ENCODE results near the gene SLC30A10. TPM values are rescaled to one million over a fixed set of nuclear protein-coding genes. Genes with fewer than 3 reads are reported as not detected.
"Not testable (repeated sequence)": the region's sequence is repeated elsewhere in the genome, so short reads cannot be mapped to it uniquely, and the experiment has no call there.

Gene SLC30A10
- not detected for total RNA-seq

DNA sequence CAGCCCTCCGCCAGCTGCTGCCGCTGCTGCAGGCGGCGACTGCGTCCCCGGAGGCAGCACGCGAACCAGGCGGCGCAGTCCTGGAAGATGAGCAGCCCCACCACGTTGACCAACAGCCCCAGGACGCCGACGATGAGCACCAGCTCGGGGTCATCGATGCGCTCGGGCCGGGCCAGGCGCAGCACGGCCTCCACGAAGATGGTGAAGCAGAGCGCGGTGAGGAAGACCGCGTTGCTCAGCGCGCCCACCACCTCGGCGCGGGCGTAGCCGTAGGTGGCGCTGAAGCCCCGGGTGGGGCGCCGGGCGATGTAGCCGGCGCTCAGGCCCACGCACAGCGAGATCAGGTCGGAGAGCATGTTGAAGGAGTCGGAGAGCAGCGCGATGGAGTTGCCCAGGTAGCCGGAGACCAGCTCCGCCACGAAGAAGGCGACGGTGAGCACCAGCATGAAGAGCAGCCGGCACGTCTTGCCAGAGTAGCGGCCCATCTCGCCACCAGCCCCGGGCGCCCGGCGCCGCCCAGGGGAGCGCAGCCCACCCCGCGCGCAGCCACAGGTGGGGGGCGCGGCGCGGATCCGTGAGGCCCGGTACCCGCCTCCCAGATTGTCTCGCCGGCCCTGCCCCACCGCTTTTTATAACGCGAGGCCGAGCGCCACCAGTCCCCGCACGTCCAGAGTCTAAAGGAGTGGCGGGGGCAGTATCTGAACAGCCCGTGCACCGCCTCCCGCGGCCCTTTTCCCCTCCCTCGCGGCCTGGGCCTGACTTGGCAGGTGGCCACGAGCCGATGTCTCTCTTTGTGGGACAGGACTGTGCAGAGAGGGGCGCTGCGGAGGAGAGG is at the start of gene SLC30A10:
Gene SLC30A10 (minus strand): TSS at position 602 of the 835 bp plus-strand sequence. CDS start 117 bp downstream, at position 485.
- ChIA-PET POLR2A (no interaction called here), CTCF (no interaction called here)

DNA sequence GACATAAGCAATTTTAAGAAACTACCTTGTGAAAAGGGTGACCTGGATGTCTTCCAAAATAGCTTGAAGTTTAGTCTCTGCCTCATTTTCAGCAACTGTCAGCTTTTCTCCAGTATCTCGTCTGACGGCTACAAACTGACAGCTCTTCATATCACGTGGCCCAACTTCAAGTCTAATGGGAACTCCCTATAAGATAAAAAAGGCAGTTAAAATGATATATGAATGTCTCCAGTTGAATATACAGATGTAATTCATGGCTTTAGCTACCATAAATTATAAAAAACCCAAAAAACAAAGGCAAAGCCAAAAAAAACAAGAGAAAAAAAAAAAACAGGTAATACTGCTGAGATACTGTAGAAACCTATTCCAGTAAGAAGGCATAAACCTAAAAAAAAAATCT is 44.9 kb upstream of the SLC30A10 start:
- POLR2A ChIA-PET = no interaction called here
- CTCF ChIA-PET = interaction anchor here (0.7 kb wide), 1 partner anchor 9 kb away, joined by 3 read pairs; no protein-coding TSS in a partner anchor

DNA sequence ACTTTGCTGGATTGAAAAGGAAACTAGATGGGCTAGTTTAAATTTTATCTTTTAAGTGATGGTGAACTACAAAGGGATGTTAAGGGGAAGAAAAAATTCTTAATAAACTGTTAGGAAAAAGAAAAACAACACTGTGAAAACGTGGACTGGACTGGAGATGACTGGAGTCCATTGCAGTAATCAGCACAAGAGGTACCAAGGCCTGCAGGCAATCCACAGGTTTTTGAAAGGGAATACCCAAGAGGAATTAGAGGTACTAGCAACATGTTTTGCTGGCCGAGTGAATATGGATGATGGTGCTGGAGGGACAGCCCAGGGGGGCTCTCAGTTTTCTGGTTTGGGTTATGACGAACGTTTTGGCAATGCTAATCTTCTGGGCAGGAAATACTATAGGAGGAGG is 39.0 kb upstream of the SLC30A10 start:
- POLR2A ChIA-PET = no interaction called here
- CTCF ChIA-PET = no interaction called here

DNA sequence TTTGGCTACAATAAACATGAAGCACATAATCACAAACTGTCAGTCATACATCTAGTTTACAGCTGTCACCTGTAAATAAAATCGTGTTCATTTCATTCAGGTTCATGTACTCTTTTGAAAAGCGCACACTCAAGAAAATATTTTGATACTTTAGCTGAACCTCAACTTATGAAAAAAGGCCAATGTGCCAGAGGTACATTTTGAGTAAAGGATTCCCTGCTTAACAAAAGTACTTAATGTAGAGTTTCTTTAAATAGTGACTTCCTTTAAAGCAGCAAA is 37.7 kb upstream of the SLC30A10 start:
- CTCF ChIA-PET = no interaction called here
- POLR2A ChIA-PET = no interaction called here

DNA sequence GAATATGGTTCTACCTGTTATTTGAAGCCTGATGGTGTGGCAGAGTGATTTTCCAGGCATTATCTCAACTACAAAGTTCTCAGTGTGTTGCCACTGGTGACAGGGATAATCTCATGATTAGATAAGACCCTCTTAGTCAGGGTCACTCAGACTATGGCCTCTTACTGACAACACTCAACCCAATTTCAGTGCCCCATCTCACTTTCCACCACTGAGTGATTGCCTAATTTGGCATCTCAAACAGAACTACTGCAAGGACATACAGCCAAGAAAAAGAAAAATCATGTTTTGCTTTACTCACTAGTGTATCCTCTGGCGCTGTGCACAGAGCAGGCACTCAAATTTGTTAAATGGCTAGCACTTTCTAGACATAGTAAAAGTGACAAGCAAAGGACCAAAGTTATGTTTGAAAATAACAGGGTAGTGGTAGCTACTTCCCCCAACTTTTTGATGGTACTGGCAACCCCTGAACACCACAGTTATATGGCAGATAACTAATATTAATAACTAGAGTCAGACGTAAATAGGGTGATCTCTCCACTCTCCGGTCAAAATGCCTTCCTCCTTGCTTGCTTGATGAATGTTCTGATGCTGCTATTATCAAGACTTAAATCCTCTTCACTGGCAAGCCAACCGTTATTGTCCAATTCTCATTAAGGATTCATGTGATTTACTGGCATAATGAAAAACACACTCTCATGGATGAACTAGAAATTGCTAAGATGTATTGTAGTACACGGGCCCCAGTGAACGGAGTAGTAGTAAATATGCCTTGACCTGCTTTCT is 37.1 kb upstream of the SLC30A10 start:
- POLR2A ChIA-PET = interaction anchor here (0.5 kb wide), 1 partner anchor 73 kb away, joined by 3 read pairs; no protein-coding TSS in a partner anchor
- CTCF ChIA-PET = no interaction called here

DNA sequence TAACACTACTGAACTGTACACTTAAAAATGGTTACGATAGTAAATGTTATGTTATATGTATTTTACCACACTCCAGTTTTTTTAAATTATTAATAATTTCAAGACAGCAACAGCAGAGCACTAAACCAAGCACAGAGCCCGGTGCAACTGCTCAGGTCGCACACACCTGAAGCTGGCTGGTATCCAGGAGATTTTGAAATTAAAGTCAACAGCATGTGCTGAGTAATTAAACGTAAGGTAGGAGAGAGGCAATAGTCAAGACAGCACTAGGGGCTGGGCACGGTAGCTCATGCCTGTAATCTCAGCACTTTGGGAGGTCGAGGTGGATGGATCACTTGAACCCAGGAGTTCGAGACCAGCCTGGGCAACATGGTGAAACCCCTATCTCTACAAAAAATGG is 35.1 kb upstream of the SLC30A10 start:
- ChIA-PET POLR2A (no interaction called here), CTCF (no interaction called here)

DNA sequence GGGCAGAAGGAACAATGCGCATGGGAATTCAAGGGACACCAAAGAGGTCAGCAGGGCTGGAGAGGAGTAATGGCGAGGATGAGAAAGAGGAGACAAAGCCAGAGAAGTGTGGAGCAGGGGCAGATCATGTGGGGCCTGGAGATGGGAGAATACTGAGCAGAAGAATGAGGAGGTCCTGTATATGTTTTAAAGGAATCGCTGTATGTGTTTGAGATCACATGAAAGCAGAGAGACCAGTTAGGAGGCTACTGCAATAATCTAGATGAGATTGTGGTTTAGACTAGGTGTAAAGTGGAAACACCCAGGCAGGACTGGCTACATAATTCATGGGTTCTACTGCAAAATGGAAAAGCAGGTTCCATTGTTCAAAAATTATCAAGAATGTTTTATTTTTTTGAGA is 33.3 kb upstream of the SLC30A10 start:
- CTCF ChIA-PET = no interaction called here
- POLR2A ChIA-PET = no interaction called here

DNA sequence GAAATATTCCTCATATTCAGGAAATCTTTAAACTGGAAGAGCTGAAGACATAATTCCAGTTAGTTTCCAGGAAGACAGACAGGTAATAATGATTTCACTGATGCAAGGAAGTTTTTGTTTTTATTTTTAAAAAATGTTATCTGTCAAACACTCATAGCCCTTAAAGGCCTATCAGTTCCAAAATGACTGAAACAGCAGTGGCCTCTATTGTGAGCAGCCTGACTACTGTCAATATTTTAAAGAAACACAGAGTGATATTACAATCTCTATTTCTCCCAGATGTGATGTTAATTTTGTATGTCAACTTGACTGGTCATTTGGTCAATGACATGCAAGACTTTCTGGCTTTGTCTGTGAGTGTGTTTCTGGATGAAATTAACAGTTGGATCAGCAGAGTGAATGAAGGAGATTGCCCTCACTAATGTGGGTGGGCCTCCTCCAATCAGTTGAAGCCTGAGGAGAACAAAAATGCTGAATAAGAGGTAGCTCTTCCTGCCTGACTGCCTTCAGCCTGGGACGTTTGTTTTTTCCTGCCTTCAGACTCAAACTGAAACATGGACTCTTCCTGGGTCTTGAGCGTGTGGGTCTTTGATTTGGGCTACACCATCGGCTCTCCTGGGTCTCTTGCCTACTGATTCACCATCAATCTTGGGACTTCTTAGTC is 31.3 kb upstream of the SLC30A10 start:
- ChIA-PET CTCF (no interaction called here), POLR2A (no interaction called here)

DNA sequence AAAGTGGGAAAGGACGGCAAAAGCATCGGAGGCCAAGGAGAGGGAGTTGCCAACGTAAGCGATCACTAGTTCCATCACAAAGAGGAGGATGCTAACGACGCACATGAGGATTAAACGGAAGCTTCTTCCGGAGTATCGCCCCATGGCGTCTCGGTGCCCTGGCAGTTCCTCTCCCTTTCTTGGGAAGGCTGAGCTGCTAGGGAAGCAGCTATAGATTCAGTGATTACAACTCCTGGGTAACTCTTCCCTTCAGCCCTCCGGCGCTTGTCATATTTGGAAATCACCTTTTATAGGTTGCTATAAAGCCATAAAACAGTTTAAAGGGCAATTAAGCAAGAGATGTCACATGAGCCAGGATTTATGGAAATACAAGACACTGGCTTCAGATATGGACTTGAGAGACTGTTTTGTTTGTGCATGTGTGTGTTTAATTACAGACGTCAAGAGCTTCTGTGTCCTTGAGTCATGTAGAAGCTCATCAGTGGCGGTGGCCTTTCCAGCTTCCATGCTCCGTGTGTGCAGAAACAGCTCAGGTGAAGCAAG is 30.6 kb upstream of the SLC30A10 start:
- ChIA-PET CTCF (no interaction called here), POLR2A (no interaction called here)

DNA sequence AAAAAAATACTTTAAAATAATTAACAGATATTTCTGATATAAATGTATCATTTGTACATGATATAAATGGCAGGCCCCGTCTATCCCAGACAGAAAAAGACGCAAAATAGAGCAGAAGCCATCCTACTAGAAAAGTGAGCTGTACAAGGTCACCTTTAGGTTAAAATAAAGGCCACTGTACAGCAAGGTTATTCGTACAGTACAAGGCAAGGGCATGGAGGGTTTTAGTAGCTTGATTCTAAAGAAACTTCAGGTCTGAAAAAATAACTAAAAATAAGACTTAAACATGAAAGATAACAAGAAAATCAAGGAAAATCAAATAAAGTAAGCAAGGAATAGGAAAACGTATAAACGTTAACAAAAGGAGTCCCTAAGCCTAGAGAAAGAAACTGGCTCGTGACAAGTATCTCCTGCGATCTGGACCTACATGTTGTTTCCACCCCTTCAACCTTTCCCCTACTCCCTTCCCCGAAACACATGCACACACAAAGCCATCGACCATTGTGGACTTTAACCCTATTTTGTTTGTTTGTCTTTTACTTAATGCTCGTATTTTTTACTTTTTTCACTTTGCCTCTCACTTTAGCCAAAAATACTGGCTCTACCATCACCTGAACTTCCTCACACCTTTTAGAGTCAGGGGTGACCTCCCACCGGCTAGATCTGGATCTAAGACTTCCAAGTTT is 26.5 kb upstream of the SLC30A10 start:
- ChIA-PET POLR2A (no interaction called here), CTCF (no interaction called here)

DNA sequence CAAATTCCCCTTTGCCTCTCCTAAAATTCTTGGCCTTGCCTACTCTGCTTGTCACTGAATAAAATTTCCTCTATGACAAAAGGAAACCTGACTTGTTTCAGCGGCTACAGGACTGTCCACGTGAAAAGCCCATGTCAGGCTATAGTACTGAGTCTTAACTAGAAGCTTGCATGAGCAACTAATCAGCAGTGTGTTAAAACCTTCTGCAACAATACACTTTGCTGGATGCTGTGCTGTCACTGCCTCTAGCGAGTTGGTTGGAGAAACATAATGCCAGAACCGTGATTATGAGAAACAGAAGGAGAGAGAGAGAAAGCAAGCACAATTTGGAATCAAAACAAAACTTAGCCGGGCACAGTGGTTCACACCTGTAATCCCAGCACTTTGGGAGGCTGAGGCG is 25.7 kb upstream of the SLC30A10 start:
- ChIA-PET CTCF (no interaction called here), POLR2A (no interaction called here)

DNA sequence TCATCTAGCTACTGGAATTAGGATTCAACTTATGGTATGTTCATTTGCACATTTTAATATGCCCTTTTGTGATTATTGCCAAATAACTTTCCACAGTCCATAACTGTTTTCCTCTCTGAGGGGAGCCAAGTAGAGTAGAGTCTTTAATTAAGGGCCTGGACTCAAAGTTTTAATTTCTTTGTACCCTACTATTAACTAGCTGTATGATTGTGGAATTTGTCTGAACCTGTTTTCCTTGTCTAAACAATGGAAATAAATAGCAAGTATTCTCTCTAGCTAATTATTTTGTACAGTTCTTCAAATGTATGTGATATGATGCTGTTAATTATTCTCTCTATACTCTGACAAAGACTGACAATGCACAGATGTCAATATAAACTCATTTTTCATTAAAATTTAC is 24.0 kb upstream of the SLC30A10 start:
- ChIA-PET POLR2A (no interaction called here), CTCF (no interaction called here)

DNA sequence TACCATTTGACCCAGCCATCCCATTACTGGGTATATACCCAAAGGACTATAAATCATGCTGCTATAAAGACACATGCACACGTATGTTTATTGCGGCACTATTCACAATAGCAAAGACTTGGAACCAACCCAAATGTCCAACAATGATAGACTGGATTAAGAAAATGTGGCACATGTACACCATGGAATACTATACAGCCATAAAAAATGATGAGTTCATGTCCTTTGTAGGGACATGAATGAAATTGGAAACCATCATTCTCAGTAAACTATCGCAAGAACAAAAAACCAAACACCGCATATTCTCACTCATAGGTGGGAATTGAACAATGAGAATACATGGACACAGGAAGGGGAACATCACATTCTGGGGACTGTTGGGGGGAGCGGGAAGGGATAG is 20.9 kb upstream of the SLC30A10 start:
- CTCF ChIA-PET, POLR2A ChIA-PET: not testable (repeated sequence)

DNA sequence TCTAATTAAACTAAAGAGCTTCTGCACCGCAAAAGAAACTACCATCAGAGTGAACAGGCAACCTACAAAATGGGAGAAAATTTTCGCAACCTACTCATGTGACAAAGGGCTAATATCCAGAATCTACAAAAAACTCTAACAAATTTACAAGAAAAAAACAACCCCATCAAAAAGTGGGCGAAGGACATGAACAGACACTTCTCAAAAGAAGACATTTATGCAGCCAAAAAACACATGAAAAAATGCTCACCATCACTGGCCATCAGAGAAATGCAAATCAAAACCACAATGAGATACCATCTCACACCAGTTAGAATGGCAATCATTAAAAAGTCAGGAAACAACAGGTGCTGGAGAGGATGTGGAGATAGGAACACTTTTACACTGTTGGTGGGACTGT is 20.4 kb upstream of the SLC30A10 start:
- POLR2A ChIA-PET = not testable (repeated sequence)

DNA sequence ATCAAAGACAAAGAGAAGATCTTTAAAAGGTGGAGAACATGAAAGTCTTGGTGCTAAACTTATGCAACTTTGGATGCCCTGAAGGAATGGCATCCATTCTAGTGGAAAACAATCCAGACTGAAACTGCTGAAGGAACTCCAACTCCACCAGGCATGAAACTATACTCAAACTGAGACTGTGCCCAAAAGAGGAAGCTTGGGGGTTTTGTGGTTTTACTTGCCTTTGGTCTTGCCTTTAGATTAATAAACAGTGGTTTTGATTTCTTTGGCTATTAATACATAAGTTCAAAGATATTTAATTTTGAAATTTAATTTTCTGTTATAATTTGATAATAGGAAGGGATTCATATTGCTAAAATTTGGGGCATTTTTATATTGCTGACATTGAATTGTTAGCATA is 17.4 kb upstream of the SLC30A10 start:
- CTCF ChIA-PET = no interaction called here
- POLR2A ChIA-PET = no interaction called here

More for the DNA sequence above, 20.4 kb upstream of the SLC30A10 start:
- CTCF ChIA-PET = not testable (repeated sequence)

DNA sequence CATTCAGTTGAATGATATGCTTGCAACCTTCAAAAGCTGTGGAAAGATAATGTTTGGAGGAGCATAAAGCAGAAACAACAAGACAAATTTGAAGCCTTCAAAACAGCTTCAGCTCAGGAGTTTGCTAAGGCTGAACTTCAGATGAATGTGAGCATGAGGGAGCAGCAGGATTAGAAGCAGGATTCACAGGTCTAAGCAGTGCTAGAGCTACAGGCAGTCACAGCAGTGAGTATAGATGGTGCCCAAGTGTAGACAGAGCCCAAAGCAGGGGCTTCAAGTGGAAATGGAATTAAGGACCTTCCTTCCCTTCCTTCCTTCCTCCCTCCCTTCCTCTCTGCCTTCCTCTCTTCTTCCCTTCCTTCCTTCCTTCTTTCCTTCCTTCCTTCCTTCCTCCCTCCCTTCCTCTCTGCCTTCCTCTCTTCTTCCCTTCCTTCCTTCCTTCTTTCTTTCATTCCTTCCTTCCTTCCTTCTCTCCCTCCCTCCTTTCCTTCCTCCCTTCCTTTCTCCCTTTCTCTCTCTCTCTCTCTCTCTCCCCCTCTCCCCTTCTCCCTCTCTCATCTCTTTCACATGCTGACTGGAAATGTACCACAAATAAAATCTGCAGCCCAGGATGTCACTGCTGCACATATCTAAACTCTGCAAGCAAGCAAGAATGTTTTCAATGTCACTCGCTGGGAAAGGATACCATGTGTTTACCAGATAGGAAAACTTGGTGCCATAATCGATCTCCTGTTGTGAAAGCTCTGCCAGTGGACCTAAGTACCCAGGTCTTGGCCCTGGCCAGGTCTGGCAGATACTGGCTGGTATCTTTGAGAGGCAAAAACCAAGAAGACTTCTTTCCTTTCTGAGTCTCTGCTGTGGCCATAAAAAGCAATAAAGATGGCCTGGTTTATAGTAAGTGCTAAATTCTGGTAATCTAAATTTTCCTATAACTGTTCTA is 13.1 kb upstream of the SLC30A10 start:
- POLR2A ChIA-PET = no interaction called here
- CTCF ChIA-PET = no interaction called here

DNA sequence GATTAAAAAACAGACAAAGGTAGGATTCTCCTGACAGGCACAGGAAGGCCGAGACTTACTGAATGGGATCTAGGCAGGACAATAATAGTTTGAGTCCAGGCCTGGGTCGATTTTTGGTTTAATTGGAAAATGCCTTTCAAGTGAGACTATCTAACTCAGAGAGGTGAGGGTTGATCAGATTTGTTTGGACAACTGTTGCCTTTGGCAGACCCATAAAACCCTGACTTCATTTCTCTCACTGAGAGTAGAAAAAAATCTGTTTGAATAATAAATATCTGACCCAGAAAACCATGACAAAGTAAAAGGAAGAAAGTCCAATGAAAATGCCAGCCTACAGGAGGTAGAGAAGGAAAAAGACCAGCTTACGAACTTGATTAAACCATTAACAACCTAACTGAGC is 12.3 kb upstream of the SLC30A10 start:
- ChIA-PET CTCF (no interaction called here), POLR2A (no interaction called here)

DNA sequence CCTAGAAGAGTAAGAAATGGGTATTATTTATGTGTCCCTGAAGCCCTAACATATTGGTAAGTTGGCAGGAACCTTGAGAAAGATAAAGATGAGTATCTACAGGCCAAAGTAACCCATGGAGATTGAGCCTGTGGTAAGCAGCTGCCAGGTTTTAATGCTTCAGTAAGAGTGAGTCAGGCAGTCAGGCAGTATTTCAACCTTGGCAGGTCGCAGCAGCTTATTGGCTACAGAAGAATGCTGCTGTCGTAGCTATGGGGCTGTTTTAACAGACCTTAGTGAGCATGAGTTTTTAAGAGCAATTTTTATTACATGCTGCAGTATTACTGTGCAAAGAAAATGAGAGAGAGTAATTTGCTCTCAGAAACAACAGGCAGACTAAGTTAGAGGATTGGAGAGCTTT is 10.3 kb upstream of the SLC30A10 start:
- POLR2A ChIA-PET = no interaction called here
- CTCF ChIA-PET = no interaction called here

DNA sequence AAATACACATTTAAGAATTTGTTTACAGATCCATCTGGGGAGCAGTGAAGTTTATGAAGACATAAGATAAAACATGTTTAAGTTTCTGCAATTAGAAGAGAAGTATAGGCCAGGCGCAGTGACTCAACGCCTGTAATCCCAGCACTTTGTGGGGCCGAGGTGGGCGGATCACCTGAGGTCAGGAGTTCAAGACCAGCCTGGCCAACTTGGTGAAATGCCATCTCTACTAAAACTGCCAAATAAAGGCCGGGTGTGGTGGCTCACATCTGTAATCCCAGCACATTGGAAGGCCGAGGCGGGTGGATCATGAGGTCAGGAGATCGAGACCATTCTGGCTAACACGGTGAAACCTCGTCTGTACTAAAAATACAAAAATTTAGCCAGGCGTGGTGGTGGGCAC is 5.4 kb upstream of the SLC30A10 start:
- CTCF ChIA-PET, POLR2A ChIA-PET: not testable (repeated sequence)
